Measurements from ENCODE around the gene ARHGAP19. TPM values are rescaled to one million over a fixed set of nuclear protein-coding genes. Genes with fewer than 3 reads are reported as not detected.

Gene ARHGAP19
- polyA plus RNA-seq, 1 donor from 2014 or later: 5.2 TPM

- H3K9ac ChIP-seq (ENCODE audit: low read length): no peak overlapping the region
- no peak overlapping the region for H3K4me2 ChIP-seq (ENCODE audit: low read length)
- no peaks in the 10 kb centered on the region for H3K9me3 ChIP-seq (ENCODE audit: low read length)
- no peaks in the 10 kb centered on the region for H3K36me3 ChIP-seq (ENCODE audit: insufficient read depth, low read length)
- H3K27me3 ChIP-seq (ENCODE audit: insufficient read depth, low read depth, low read length): no peaks in the 10 kb centered on the region
- H3K79me2 ChIP-seq (replicated peaks; ENCODE audit: insufficient read depth, low read length): no peaks in the 10 kb centered on the region
- no peak for TF ChIP-seq REST (IDR thresholded peaks at IDR 0.05; ENCODE audit: borderline replicate concordance)
- no peaks in the 10 kb centered on the region for H4K20me1 ChIP-seq (ENCODE audit: insufficient read depth)
- no peaks in the 10 kb centered on the region for H3F3A ChIP-seq (ENCODE audit: insufficient read depth, low read length, poor library complexity, severe bottlenecking)
- H3K9me2 ChIP-seq (ENCODE audit: insufficient read depth, low read length): no peaks in the 10 kb centered on the region
- H2AFZ ChIP-seq (ENCODE audit: low read depth, low read length): no peak overlapping the region
- no peak overlapping the region for H3K4me3 ChIP-seq (ENCODE audit: low read length)
- H3K27ac ChIP-seq (ENCODE audit: low read length): no peak overlapping the region
These were observed 63.7 kb downstream of the ARHGAP19 start for GRCh38 chr10:97228775-97229157.

GRCh38 chr10:97228130-97228774 lies 64.2 kb downstream of the ARHGAP19 start:
- Histone ChIP-seq H3K79me2 (replicated peaks; ENCODE audit: insufficient read depth, low read length) (no peaks in the 10 kb centered on the region), H3K4me2 (ENCODE audit: low read length) (no peak overlapping the region), H4K20me1 (ENCODE audit: insufficient read depth) (no peaks in the 10 kb centered on the region), H3K27ac (ENCODE audit: low read length) (no peak overlapping the region), H3K9me3 (ENCODE audit: low read length) (no peaks in the 10 kb centered on the region), H3K36me3 (ENCODE audit: insufficient read depth, low read length) (no peaks in the 10 kb centered on the region), H3K27me3 (ENCODE audit: insufficient read depth, low read depth, low read length) (no peaks in the 10 kb centered on the region), H3K4me3 (ENCODE audit: low read length) (no peak overlapping the region), H3K9me2 (ENCODE audit: insufficient read depth, low read length) (no peaks in the 10 kb centered on the region), H3F3A (ENCODE audit: insufficient read depth, low read length, poor library complexity, severe bottlenecking) (no peaks in the 10 kb centered on the region), H3K9ac (ENCODE audit: low read length) (no peak overlapping the region), H2AFZ (ENCODE audit: low read depth, low read length) (no peak overlapping the region)
- TF ChIP-seq TAF1 (IDR thresholded peaks at IDR 0.05; ENCODE audit: low read depth): no peak
- TF ChIP-seq CTCF (IDR thresholded peaks at IDR 0.05; ENCODE audit: poor library complexity, severe bottlenecking): no peak
- no peak for TF ChIP-seq EZH2 (IDR thresholded peaks at IDR 0.05; ENCODE audit: borderline replicate concordance, insufficient read depth, low read length, poor library complexity, severe bottlenecking)
- no peak for TF ChIP-seq REST (IDR thresholded peaks at IDR 0.05; ENCODE audit: borderline replicate concordance)
- no peak for TF ChIP-seq SMC3 (conservative IDR thresholded peaks at IDR 0.05; ENCODE audit: poor library complexity)
- TF ChIP-seq EP300 (conservative IDR thresholded peaks at IDR 0.05; ENCODE audit: poor library complexity, severe bottlenecking): no peak
- TF ChIP-seq POLR2AphosphoS5 (IDR thresholded peaks at IDR 0.05): no peak
- TF ChIP-seq MXI1 (conservative IDR thresholded peaks at IDR 0.05; ENCODE audit: poor library complexity, severe bottlenecking): no peak

Data from neural cell (in vitro differentiated cells).